Stomach (tissue), 9 donors: ENCODE measurements around the gene CREBBP. TPM values are rescaled to one million over a fixed set of nuclear protein-coding genes. Genes with fewer than 3 reads are reported as not detected.

Experiments used
- DNase-seq, 2 donors: peaks; one replicate each; pipeline versions ENCODE4 v3.0.0 to v3.0.0-alpha.2; 2013 to 2019
- H3K27ac ChIP-seq, 5 donors: fragments of 200-600 bp in 4 of 5; sonication (generic) in 4 of 5; one replicate each; pipeline ENCODE4 v1.5.1; 2013 to 2019; ENCODE audit warnings: mild to moderate bottlenecking in 1 of 5, moderate library complexity in 1 of 5
- H3K27me3 ChIP-seq, 3 donors: fragments of 200-600 bp; sonication (generic); one replicate each; pipeline ENCODE4 v1.5.1; 2017 to 2019; ENCODE audit warnings: mixed run types in 1 of 3
- H3K36me3 ChIP-seq, 4 donors: fragments of 200-600 bp; sonication (generic); 1 replicate in 3 of 4; 2 replicates in 1 of 4; pipeline ENCODE4 v1.5.1; 2016 to 2019
- H3K4me1 ChIP-seq, 4 donors: fragments of 200-600 bp; sonication (generic); one replicate each; pipeline ENCODE4 v1.5.1; 2016 to 2019
- H3K4me3 ChIP-seq, 4 donors: fragments of 200-600 bp; sonication (generic) in 3 of 4; one replicate each; pipeline ENCODE4 v1.5.1; 2016 to 2019; ENCODE audit warnings: mild to moderate bottlenecking in 1 of 4
- H3K9me3 ChIP-seq, 4 donors: fragments of 200-600 bp; sonication (generic); one replicate each; pipeline ENCODE4 v1.5.1; 2016 to 2019
- CTCF ChIP-seq, 7 experiments: fragments of 450-650 bp in 4 of 7; fragments of 200-600 bp in 3 of 7; sonication (generic) in 3 of 7; IDR thresholded peaks; one replicate each; pipeline ENCODE4 v1.5.1; 2016 to 2019; ENCODE audit warnings: antibody characterized with exemption in 7 of 7, control low read depth in 2 of 7, mild to moderate bottlenecking in 1 of 7
- EP300 ChIP-seq: sonication (generic); formaldehyde crosslinking; IDR thresholded peaks from one replicate; pipeline ENCODE4 v1.6.1; 2017; ENCODE audit warnings: antibody characterized with exemption
- POLR2A ChIP-seq, 4 donors: fragments of 450-650 bp; IDR thresholded peaks; one replicate each; pipeline ENCODE4 v1.6.1; 2016; ENCODE audit warnings: antibody characterized with exemption in 4 of 4, control low read depth in 2 of 4, mild to moderate bottlenecking in 1 of 4, moderate library complexity in 1 of 4
- POLR2AphosphoS5 ChIP-seq, 3 donors: sonication (generic); formaldehyde crosslinking; IDR thresholded peaks; one replicate each; pipeline ENCODE4 v1.6.1; 2016; ENCODE audit warnings: antibody characterized with exemption in 3 of 3
- WGBS, 5 donors: extraction: QIAGEN DNeasy Blood & Tissue Kit in 3 of 5; methylation state at CpG; one replicate each; pipeline versions ENCODE4 v1.1.5 to v1.1.7; 2013 to 2018; 5-methylcytosine and 5-hydroxymethylcytosine counted together
- intact Hi-C: fragments of 100-400 bp; cut with DNase I; formaldehyde crosslinking; loops from one replicate; pipeline ENCODE4 v1.15.1; 2023; ENCODE audit warnings: low total_unique reads
- polyA plus RNA-seq, 3 donors: library from polyadenylated mRNA; stranded (reverse); fragments of 200-250 nt; gene quantifications; one replicate each; pipeline ENCODE4 v1.2.3, GENCODE V29; 2013
- total RNA-seq, 5 donors: library from RNA; depleted of rRNA; stranded (reverse); fragments of >200 nt; gene quantifications; one replicate each; pipeline versions ENCODE4 v1.1.0 to v1.2.3, GENCODE V29; 2014 to 2016
- donor health status: healthy with polysubstance abuse.
- donor health status: Bipolar disorder and iron deficiency.
- donor health status: healthy.

The CREBBP gene
- total and polyA plus RNA-seq, 8 donors: 6.7 to 116 (median 75.9) TPM

DNA sequence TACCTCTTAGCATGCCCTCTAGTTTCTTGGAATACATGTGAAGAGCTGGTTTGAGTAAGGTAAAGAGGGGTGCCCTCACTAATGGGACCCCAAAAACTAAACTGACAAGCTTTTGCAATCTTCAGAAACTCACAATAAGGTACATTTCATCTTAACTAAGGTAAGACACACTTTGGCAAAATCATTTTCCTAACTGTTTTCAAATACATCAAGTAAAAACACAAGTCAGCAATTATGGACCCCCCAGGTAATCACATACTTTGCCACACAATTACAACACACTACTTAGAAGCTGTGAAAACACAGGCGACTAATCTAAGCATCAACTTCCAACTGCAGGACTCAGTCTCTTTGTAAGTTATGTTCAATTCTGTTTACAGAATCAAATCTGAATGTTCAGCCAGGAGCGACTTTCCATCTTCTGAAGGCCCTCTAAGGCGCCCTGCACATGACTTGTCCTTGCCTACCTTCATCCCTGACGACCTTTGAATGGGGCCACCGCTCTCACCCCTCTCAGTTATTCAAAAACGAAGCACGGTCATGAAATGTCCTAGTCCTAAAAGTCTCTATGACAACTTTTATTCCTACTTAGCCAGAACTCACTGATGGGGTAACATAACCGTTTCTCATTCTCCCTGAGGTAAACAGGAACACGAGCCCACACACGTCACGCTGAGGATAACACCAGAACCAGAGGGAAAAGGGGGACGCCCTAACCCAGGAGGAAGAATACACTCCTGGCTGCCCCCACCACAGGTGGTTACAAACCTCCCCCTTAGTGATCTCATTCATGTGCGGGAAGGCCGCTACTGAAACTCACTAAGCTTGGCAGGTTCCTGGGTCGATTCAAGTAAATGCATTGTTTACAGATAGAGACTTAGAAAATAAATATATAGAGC is 5.5 kb downstream of the CREBBP start:
- TF ChIP-seq POLR2A (IDR thresholded peaks at IDR 0.05): no peak
- TF ChIP-seq EP300: no peak
- TF ChIP-seq POLR2AphosphoS5 (IDR thresholded peaks at IDR 0.05): no peak
- TF ChIP-seq CTCF (IDR thresholded peaks at IDR 0.05): no peak
- H3K9me3 ChIP-seq: no peaks in the 10 kb centered on the region
- DNase-seq: no peak
- no peaks in the 10 kb centered on the region for H3K27me3 ChIP-seq
- peak overlapping the region in 3 of 5 donors; percentile 5 to 67 (median 24) for H3K27ac ChIP-seq
- H3K36me3 ChIP-seq: no peaks in the 10 kb centered on the region
- intact Hi-C loops: loop anchor here (10.0 kb wide), 1 partner anchor 180 kb away; no protein-coding TSS in a partner anchor
- peaks cover 79 to 92% (median 85%) of the 10 kb centered on the region in 4 donors for H3K4me1 ChIP-seq
- H3K4me3 ChIP-seq: no peak overlapping the region
- WGBS, 5 donors: 64 to 77% (median 70%) methylated on average over 15 of the region's 15 CpGs

- DNase-seq: no peak
- WGBS, 5 donors: 61 to 73% (median 64%) methylated on average over 4 to 8 of the region's 8 CpGs
- Histone ChIP-seq H3K27ac (peak overlapping the region in 3 of 5 donors; percentile 24 to 67 (median 26)), H3K36me3 (no peaks in the 10 kb centered on the region), H3K4me3 (no peak overlapping the region), H3K4me1 (peaks cover 79 to 100% (median 89%) of the 10 kb centered on the region in 4 donors), H3K9me3 (no peaks in the 10 kb centered on the region), H3K27me3 (no peaks in the 10 kb centered on the region)
- intact Hi-C loops: loop anchor here (10.0 kb wide), 1 partner anchor 179 kb away; no protein-coding TSS in a partner anchor
- TF ChIP-seq POLR2A (IDR thresholded peaks at IDR 0.05): no peak
- TF ChIP-seq EP300: no peak
- TF ChIP-seq CTCF (IDR thresholded peaks at IDR 0.05): no peak
- no peak for TF ChIP-seq POLR2AphosphoS5 (IDR thresholded peaks at IDR 0.05)
Observed at GRCh38 chr16:3874242-3874641, 6.3 kb downstream of the CREBBP start.

- Histone ChIP-seq H3K27me3 (no peaks in the 10 kb centered on the region), H3K4me3 (no peak overlapping the region), H3K9me3 (no peaks in the 10 kb centered on the region), H3K27ac (peak overlapping the region in 4 of 5 donors; percentile 13 to 67 (median 25)), H3K4me1 (peaks cover 78 to 100% (median 90%) of the 10 kb centered on the region in 4 donors), H3K36me3 (no peaks in the 10 kb centered on the region)
- peak in 1 of 2 donors; percentile 32 for DNase-seq
- no peak for TF ChIP-seq EP300
- WGBS, 5 donors: 64 to 74% (median 69%) methylated on average over 13 of the region's 13 CpGs
- intact Hi-C loops: loop anchor here (10.0 kb wide), 1 partner anchor 179 kb away; no protein-coding TSS in a partner anchor
Observed at GRCh38 chr16:3873482-3874173, 6.9 kb downstream of the CREBBP start.

DNA sequence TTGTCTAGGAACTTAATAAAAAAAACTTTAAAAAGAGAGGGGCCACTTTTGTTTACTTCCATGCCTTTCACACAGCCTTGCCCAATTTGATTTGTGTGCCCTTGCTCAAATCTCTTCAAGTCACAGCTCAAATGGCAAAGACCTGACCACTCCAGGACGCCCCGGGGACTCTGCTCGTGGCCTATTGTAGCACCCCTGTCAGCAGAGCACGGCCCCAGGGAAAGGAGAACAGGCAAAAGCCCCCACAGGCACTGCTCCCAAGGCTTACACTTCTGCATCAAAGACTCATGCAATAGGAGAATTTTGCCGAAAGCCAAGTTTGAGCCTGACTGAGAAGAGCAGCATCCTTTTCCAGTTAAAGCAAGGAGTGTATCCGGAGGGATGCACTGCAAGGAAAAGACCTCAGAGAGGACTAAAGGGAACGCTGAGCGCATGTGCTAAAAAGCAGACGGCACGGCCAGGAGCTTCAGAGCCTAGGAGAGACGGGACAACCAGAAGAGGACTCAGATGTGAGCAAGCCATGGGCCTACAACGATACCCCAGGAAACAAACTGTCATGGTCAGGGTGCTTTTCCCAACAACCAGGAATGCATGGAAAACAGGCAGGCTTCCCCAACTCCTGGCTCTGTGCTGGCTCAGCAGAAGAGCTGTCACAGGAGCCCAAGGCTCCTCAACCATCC is 8.2 kb downstream of the CREBBP start:
- intact Hi-C loops: loop anchor here (10.0 kb wide), 1 partner anchor 178 kb away; no protein-coding TSS in a partner anchor
- peak overlapping the region in 2 of 5 donors; percentile 61 to 64 for H3K27ac ChIP-seq
- DNase-seq: no peak

More for the DNA sequence above, 8.2 kb downstream of the CREBBP start:
- 52 to 66% (median 56%) methylated on average over 12 of the region's 12 CpGs for WGBS, 5 donors
- Histone ChIP-seq H3K9me3 (no peaks in the 10 kb centered on the region), H3K27me3 (no peaks in the 10 kb centered on the region), H3K36me3 (no peaks in the 10 kb centered on the region), H3K4me1 (peaks cover 65 to 100% (median 85%) of the 10 kb centered on the region in 4 donors), H3K4me3 (peak overlapping the region in 3 of 4 donors; percentile 1 to 11 (median 5))
- no peak for TF ChIP-seq POLR2AphosphoS5 (IDR thresholded peaks at IDR 0.05)
- no peak for TF ChIP-seq CTCF (IDR thresholded peaks at IDR 0.05)
- TF ChIP-seq EP300: no peak
- TF ChIP-seq POLR2A (IDR thresholded peaks at IDR 0.05): no peak
